GM12878 (cell line): ENCODE results near the gene GLT6D1. TPM values are rescaled to one million over a fixed set of nuclear protein-coding genes. Genes with fewer than 3 reads are reported as not detected.

Experiments used
- ATAC-seq: fragments of 200-7000 bp; cut with Tn5 transposase; 3 replicates; pipeline ENCODE4 v1.9.1; 2020; ENCODE audit warnings: mild to moderate bottlenecking, moderate library complexity
- BruUV-seq: library from RNA; stranded (reverse); fragments of 400-500 nt; replicated peaks from 2 replicates; lab custom pipeline; 2021; lab: Mats Ljungman, UMichigan
- CTCF ChIA-PET: fragments of 300-600 bp; sonication (Branson Sonifier 250); formaldehyde crosslinking; extraction: SDS; loops from one replicate; lab custom pipeline; 2021; ENCODE audit warnings: inconsistent platforms; lab: Yijun Ruan, JAX
- POLR2A ChIA-PET: fragments of 350-600 bp; formaldehyde crosslinking; extraction: SDS; loops from one replicate; lab custom pipeline; 2021; ENCODE audit warnings: inconsistent platforms; lab: Charles Lee
- RAD21 ChIA-PET: fragments of 300-600 bp; sonication (Branson Sonifier 250); formaldehyde crosslinking; loops from one replicate; lab custom pipeline; 2023; ENCODE audit warnings: antibody characterized with exemption; ENCODE audit not compliant: unreplicated experiment; lab: Charles Lee
- SMC1A ChIA-PET: fragments of 300-600 bp; sonication (Branson Sonifier 250); formaldehyde crosslinking; loops from one replicate; lab custom pipeline; 2023; ENCODE audit not compliant: unreplicated experiment, uncharacterized antibody; lab: Charles Lee
- DNase-seq: peaks from one replicate; pipeline ENCODE4 v3.0.0-alpha.2; 2011; ENCODE audit warnings: low read depth, low spot score
- FAIRE-seq: peaks from 3 replicates; lab custom pipeline; 2011; peaks lifted over from hg19 to GRCh38; lab: Jason Lieb, UNC
- H2AFZ ChIP-seq: 2 replicates; pipeline ENCODE4 v1.6.0; 2011; ENCODE audit warnings: low read depth, low read length, control low read depth; ENCODE audit not compliant: control insufficient read depth
- H3K27ac ChIP-seq: 2 replicates; pipeline ENCODE4 v1.5.1; 2011; ENCODE audit warnings: control low read depth; ENCODE audit not compliant: control insufficient read depth, insufficient read depth
- H3K27me3 ChIP-seq, 2 experiments: replicated peaks in 1 of 2; 2 replicates each; pipeline versions ENCODE4 v1.6.0 to v1.6.1; 2011; ENCODE audit warnings: low read length in 1 of 2; ENCODE audit not compliant: control insufficient read depth in 2 of 2, insufficient read depth in 2 of 2
- H3K36me3 ChIP-seq, 2 experiments: 2 replicates each; pipeline ENCODE4 v1.5.1; 2011; ENCODE audit warnings: low read length in 1 of 2; ENCODE audit not compliant: control insufficient read depth in 2 of 2, insufficient read depth in 2 of 2
- H3K4me1 ChIP-seq: 2 replicates; pipeline ENCODE4 v1.6.1; 2011; ENCODE audit warnings: mild to moderate bottlenecking, low read length, moderate library complexity, mixed read lengths; ENCODE audit not compliant: control insufficient read depth, insufficient read depth
- H3K4me2 ChIP-seq: 2 replicates; pipeline ENCODE4 v1.6.0; 2011; ENCODE audit warnings: control low read depth; ENCODE audit not compliant: control insufficient read depth, insufficient read depth
- H3K4me3 ChIP-seq: fragments of 200-600 bp; sonication (generic); 2 replicates; pipeline ENCODE4 v1.5.1; 2016
- H3K79me2 ChIP-seq: 2 replicates; pipeline ENCODE4 v1.6.0; 2011; ENCODE audit warnings: low read length; ENCODE audit not compliant: control insufficient read depth, insufficient read depth
- H3K9ac ChIP-seq: 2 replicates; pipeline ENCODE4 v1.8.0; 2011; ENCODE audit warnings: low read length, control low read depth, mixed read lengths; ENCODE audit not compliant: control insufficient read depth, insufficient read depth
- H3K9me3 ChIP-seq: replicated peaks from 3 replicates; pipeline ENCODE4 v1.5.1; 2011; ENCODE audit warnings: mild to moderate bottlenecking, low read length; ENCODE audit not compliant: control insufficient read depth, insufficient read depth
- H4K20me1 ChIP-seq: 2 replicates; pipeline ENCODE4 v1.6.0; 2011; ENCODE audit not compliant: control insufficient read depth, insufficient read depth
- CBX5 ChIP-seq: sonication (generic); IDR thresholded peaks from 2 replicates; pipeline ENCODE4 v1.6.1; 2016; ENCODE audit warnings: low read depth, moderate library complexity, mild to moderate bottlenecking, inconsistent platforms
- CREB1 ChIP-seq: IDR thresholded peaks from 2 replicates; pipeline ENCODE4 v1.6.1; 2012; ENCODE audit warnings: low read depth, mild to moderate bottlenecking, inconsistent platforms
- EP300 ChIP-seq, 2 experiments: fragments of 150-350 bp in 1 of 2; IDR thresholded peaks; 2 replicates each; pipeline ENCODE4 v1.6.1; 2011 to 2012; ENCODE audit warnings: low read depth in 2 of 2, low read length in 2 of 2, borderline replicate concordance in 1 of 2, improper control_type of control experiment in 1 of 2, inconsistent platforms in 1 of 2; ENCODE audit not compliant: control insufficient read depth in 1 of 2
- NFIC ChIP-seq: IDR thresholded peaks from 2 replicates; pipeline ENCODE4 v1.6.1; 2012; ENCODE audit warnings: low read depth, mild to moderate bottlenecking, inconsistent platforms, low read length, moderate library complexity
- NRF1 ChIP-seq: conservative IDR thresholded peaks from 2 replicates; pipeline ENCODE4 v1.6.1; 2011; ENCODE audit warnings: mild to moderate bottlenecking, low read depth, low read length, improper control_type of control experiment
- PML ChIP-seq: IDR thresholded peaks from 2 replicates; pipeline ENCODE4 v1.6.1; 2012; ENCODE audit warnings: low read length, inconsistent platforms
- STAT3 ChIP-seq: IDR thresholded peaks from 2 replicates; pipeline ENCODE4 v1.6.1; 2011; ENCODE audit warnings: low read depth, low read length, improper control_type of control experiment
- TBL1XR1 ChIP-seq: IDR thresholded peaks from 2 replicates; pipeline ENCODE4 v1.6.1; 2012; ENCODE audit warnings: low read depth, low read length, improper control_type of control experiment
- TCF12 ChIP-seq: IDR thresholded peaks from 2 replicates; pipeline ENCODE4 v1.6.1; 2011; ENCODE audit warnings: low read depth, mild to moderate bottlenecking, low read length
- WRNIP1 ChIP-seq: IDR thresholded peaks from 2 replicates; pipeline ENCODE4 v1.6.1; 2011; ENCODE audit warnings: low read depth, low read length, improper control_type of control experiment, borderline replicate concordance
- ZNF207 ChIP-seq: fragments of 450-650 bp; IDR thresholded peaks from 2 replicates; pipeline ENCODE4 v1.6.1; 2014; ENCODE audit warnings: antibody characterized with exemption, mild to moderate bottlenecking, borderline replicate concordance
- ZZZ3 ChIP-seq: IDR thresholded peaks from 2 replicates; pipeline ENCODE4 v1.6.1; 2011; ENCODE audit warnings: low read depth; ENCODE audit not compliant: control insufficient read depth, insufficient read length
- WGBS: methylation state at CpG from one replicate; pipeline ENCODE4 v1.1.6; 2016; ENCODE audit warnings: low lambda C conversion rate; ENCODE audit not compliant: insufficient replicate concordance, insufficient coverage; ENCODE audit errors: missing lambda C conversion rate; 5-methylcytosine and 5-hydroxymethylcytosine counted together
- in situ Hi-C: fragments of 300-500 bp; cut with MboI; formaldehyde crosslinking; loops from 9 replicates; pipeline ENCODE4 v1.14.3; 2018; ENCODE audit warnings: mixed read lengths
- intact Hi-C: fragments of 100-400 bp; cut with micrococcal nuclease; formaldehyde crosslinking; loops from one replicate; pipeline ENCODE4 v1.14.2; 2022; ENCODE audit not compliant: unreplicated experiment
- polyA plus RNA-seq, 11 experiments: library from polyadenylated mRNA; depleted of rRNA in 4 of 11; unstranded in 6 of 11; stranded (reverse) in 5 of 11; fragments of >200 nt; fragmentation: Nextera tagmentation in 4 of 11; fragmentation: Illumina TruSeq in 1 of 11; extraction: Ambion mirVana in 4 of 11; extraction: Trizol in 1 of 11; gene quantifications; 1 replicate in 1 of 11; 2 replicates in 10 of 11; pipeline versions ENCODE4 v1.2.1 to v1.2.3, GENCODE V29; 2011 to 2016; ENCODE audit warnings: inconsistent platforms in 2 of 11, missing spikeins in 2 of 11, low read depth in 1 of 11
- total RNA-seq, 4 experiments: library from RNA; depleted of rRNA in 3 of 4; stranded (reverse); fragments of >200 nt in 3 of 4; fragmentation: Illumina TruSeq in 1 of 4; extraction: Trizol in 1 of 4; gene quantifications; 2 replicates each; pipeline versions ENCODE4 v1.2.1 to v1.2.3, GENCODE V29; 2013 to 2021

The GLT6D1 gene
- total and polyA plus RNA-seq, 10 of the 15 experiments (the other 5 are each of a cell fraction or from before 2014, with no cell fraction given), result not detected

GRCh38 chr9:135607401-135608293, 31.7 kb downstream of the GLT6D1 start:
- TF ChIP-seq ZZZ3 (no peak), ZNF207 (no peak), EP300 (IDR thresholded peaks at IDR 0.05; ENCODE audit: borderline replicate concordance in 1 of 2, control insufficient read depth in 1 of 2, low read depth in 2 of 2, low read length in 2 of 2) (no peak), NFIC (no peak), TCF12 (no peak), WRNIP1 (no peak), PML (no peak), TBL1XR1 (no peak), STAT3 (no peak), NRF1 (no peak), CBX5 (no peak), CREB1 (no peak)
- POLR2A ChIA-PET, result no interaction called here
- DNase-seq (no peak), FAIRE-seq (no peak), ATAC-seq (no peak)
- SMC1A ChIA-PET, result no interaction called here
- H3K36me3 ChIP-seq, result no peaks in the 10 kb centered on the region
- no peak overlapping the region for H3K27ac ChIP-seq
- H3K4me3 ChIP-seq, result no peak overlapping the region
- no peaks in the 10 kb centered on the region for H4K20me1 ChIP-seq
- H3K4me1 ChIP-seq, result no peaks in the 10 kb centered on the region
- no peak overlapping the region for H2AFZ ChIP-seq
- H3K79me2 ChIP-seq, result no peaks in the 10 kb centered on the region
- H3K9me3 ChIP-seq, result no peaks in the 10 kb centered on the region
- intact Hi-C loops (loop anchor here (10.0 kb wide), 1 partner anchor 517 kb away; no protein-coding TSS in a partner anchor), in situ Hi-C loops (no loop called here)
- H3K4me2 ChIP-seq, result no peak overlapping the region
- no TSS peak for BruUV-seq
- H3K27me3 ChIP-seq, result no peaks in the 10 kb centered on the region; a peak in 1 of 4 replicates
- RAD21 ChIA-PET, result no interaction called here
- H3K9ac ChIP-seq, result no peak overlapping the region
- CTCF ChIA-PET, result no interaction called here
- 47% methylated on average over 22 of the region's 25 CpGs for WGBS
